Activated CD4-positive, alpha-beta T cell treated with anti-CD3 and anti-CD28 coated beads for 36 hours (primary cell): ENCODE measurements around the gene CRIP2. TPM values are rescaled to one million over a fixed set of nuclear protein-coding genes. Genes with fewer than 3 reads are reported as not detected.

ENCODE experiments used
- ATAC-seq: fragments of 200-7000 bp; cut with Tn5 transposase; one replicate; pipeline ENCODE4 v1.10.0; 2021; ENCODE audit warnings: mild to moderate bottlenecking, moderate library complexity
- CTCF ChIA-PET: fragments of 350-600 bp; sonication (Branson Sonifier 250); formaldehyde crosslinking; loops from one replicate; lab custom pipeline; 2021; ENCODE audit warnings: antibody characterized with exemption; lab: Charles Lee
- POLR2A ChIA-PET: fragments of 350-600 bp; sonication (Branson Sonifier 250); formaldehyde crosslinking; loops from one replicate; lab custom pipeline; 2021; ENCODE audit warnings: antibody characterized with exemption, inconsistent platforms; lab: Charles Lee
- DNase-seq: peaks from one replicate; pipeline ENCODE4 v3.0.0-alpha.2; 2020
- H3K27ac Mint-ChIP-seq: one replicate; pipeline ENCODE4 v1.8.0; 2021; ENCODE audit warnings: mixed read lengths
- H3K27me3 Mint-ChIP-seq: one replicate; pipeline ENCODE4 v1.8.0; 2021; ENCODE audit warnings: mixed read lengths
- H3K36me3 Mint-ChIP-seq: one replicate; pipeline ENCODE4 v1.8.0; 2021; ENCODE audit warnings: low read depth, mixed read lengths
- H3K4me1 Mint-ChIP-seq: one replicate; pipeline ENCODE4 v1.8.0; 2021; ENCODE audit warnings: mixed read lengths
- H3K4me3 Mint-ChIP-seq: one replicate; pipeline ENCODE4 v1.8.0; 2021; ENCODE audit warnings: mild to moderate bottlenecking, moderate library complexity, mixed read lengths
- H3K9me3 Mint-ChIP-seq: one replicate; pipeline ENCODE4 v1.8.0; 2021; ENCODE audit warnings: low read depth, mixed read lengths
- intact Hi-C, 2 experiments: fragments of 100-400 bp; cut with DNase I in 1 of 2; cut with micrococcal nuclease in 1 of 2; formaldehyde crosslinking; loops; one replicate each; pipeline versions ENCODE4 v1.14.2 to v1.15.1; 2022 to 2024; cut with DNase I, micrococcal nuclease
- total RNA-seq, 2 experiments: library from RNA; stranded (reverse); gene quantifications; one replicate each; pipeline ENCODE4 v1.2.3, GENCODE V29; 2021

Gene CRIP2
- total RNA-seq, 2 experiments from 2014 or later: 1.1 to 1.2 TPM

- no peak for DNase-seq
- Mint-ChIP-seq H3K27ac (no peak overlapping the region), H3K9me3 (no peaks in the 10 kb centered on the region), H3K4me3 (no peak overlapping the region), H3K27me3 (no peaks in the 10 kb centered on the region), H3K4me1 (peaks cover 11% of the 10 kb centered on the region), H3K36me3 (peaks cover 5% of the 10 kb centered on the region)
- ChIA-PET POLR2A (no interaction called here), CTCF (interaction anchor here (2.8 kb wide), 1 partner anchor 66 kb away, joined by 9 read pairs; no protein-coding TSS in a partner anchor)
- no peak for ATAC-seq
- intact Hi-C loops: no loop called here
Observed at GRCh38 chr14:105436402-105436801, 38.2 kb upstream of the CRIP2 start.

GRCh38 chr14:105436891-105437722 lies 37.5 kb upstream of the CRIP2 start:
- no peaks in the 10 kb centered on the region for H3K27me3 Mint-ChIP-seq
- ATAC-seq (no peak), DNase-seq (no peak)
- peaks cover 11% of the 10 kb centered on the region for H3K4me1 Mint-ChIP-seq
- no peak overlapping the region for H3K27ac Mint-ChIP-seq
- ChIA-PET CTCF (interaction anchor here (2.8 kb wide), 1 partner anchor 67 kb away, joined by 9 read pairs; no protein-coding TSS in a partner anchor), POLR2A (no interaction called here)
- no peak overlapping the region for H3K4me3 Mint-ChIP-seq
- intact Hi-C loops: no loop called here
- H3K36me3 Mint-ChIP-seq: peaks cover 7% of the 10 kb centered on the region
- no peaks in the 10 kb centered on the region for H3K9me3 Mint-ChIP-seq

GRCh38 chr14:105437723-105438500 lies 36.7 kb upstream of the CRIP2 start:
- no peaks in the 10 kb centered on the region for H3K27me3 Mint-ChIP-seq
- H3K36me3 Mint-ChIP-seq: peaks cover 8% of the 10 kb centered on the region
- H3K27ac Mint-ChIP-seq: no peak overlapping the region
- no peak for DNase-seq
- ChIA-PET POLR2A (interaction anchor here (0.7 kb wide), 1 partner anchor 86 kb away, joined by 4 read pairs; no protein-coding TSS in a partner anchor), CTCF (no interaction called here)
- no peak overlapping the region for H3K4me3 Mint-ChIP-seq
- H3K9me3 Mint-ChIP-seq: no peaks in the 10 kb centered on the region
- peaks cover 11% of the 10 kb centered on the region for H3K4me1 Mint-ChIP-seq
- ATAC-seq: no peak
- intact Hi-C loops: no loop called here

- no peaks in the 10 kb centered on the region for H3K27me3 Mint-ChIP-seq
- H3K9me3 Mint-ChIP-seq: no peaks in the 10 kb centered on the region
- no peak overlapping the region for H3K27ac Mint-ChIP-seq
- no peak for ATAC-seq
- H3K4me1 Mint-ChIP-seq: peaks cover 11% of the 10 kb centered on the region
- intact Hi-C loops: no loop called here
- no peak overlapping the region for H3K4me3 Mint-ChIP-seq
- POLR2A ChIA-PET: no interaction called here
- CTCF ChIA-PET: interaction anchor here (0.7 kb wide), 1 partner anchor 319 kb away, joined by 3 read pairs; no protein-coding TSS in a partner anchor
- DNase-seq: no peak
- H3K36me3 Mint-ChIP-seq: peaks cover 12% of the 10 kb centered on the region
Observed at GRCh38 chr14:105439179-105439578, 35.4 kb upstream of the CRIP2 start.

GRCh38 chr14:105439710-105440553 lies 34.7 kb upstream of the CRIP2 start:
- intact Hi-C loops: no loop called here
- Mint-ChIP-seq H3K27ac (no peak overlapping the region), H3K27me3 (no peaks in the 10 kb centered on the region), H3K4me1 (peaks cover 8% of the 10 kb centered on the region), H3K9me3 (no peaks in the 10 kb centered on the region), H3K4me3 (no peak overlapping the region), H3K36me3 (peaks cover 9% of the 10 kb centered on the region)
- ATAC-seq (no peak), DNase-seq (no peak)
- ChIA-PET POLR2A (no interaction called here), CTCF (no interaction called here)

GRCh38 chr14:105440554-105440900 lies 34.1 kb upstream of the CRIP2 start:
- H3K9me3 Mint-ChIP-seq: no peaks in the 10 kb centered on the region
- intact Hi-C loops: no loop called here
- peaks cover 8% of the 10 kb centered on the region for H3K36me3 Mint-ChIP-seq
- no peak overlapping the region for H3K4me3 Mint-ChIP-seq
- CTCF ChIA-PET: no interaction called here
- H3K27ac Mint-ChIP-seq: no peak overlapping the region
- peaks cover 5% of the 10 kb centered on the region for H3K4me1 Mint-ChIP-seq
- POLR2A ChIA-PET: no interaction called here
- no peak for DNase-seq
- ATAC-seq: no peak
- H3K27me3 Mint-ChIP-seq: no peaks in the 10 kb centered on the region

GRCh38 chr14:105440992-105441391 lies 33.6 kb upstream of the CRIP2 start:
- ATAC-seq (no peak), DNase-seq (no peak)
- H3K36me3 Mint-ChIP-seq: peaks cover 8% of the 10 kb centered on the region
- H3K27ac Mint-ChIP-seq: no peak overlapping the region
- no peaks in the 10 kb centered on the region for H3K27me3 Mint-ChIP-seq
- ChIA-PET POLR2A (no interaction called here), CTCF (no interaction called here)
- H3K4me3 Mint-ChIP-seq: no peak overlapping the region
- peaks cover 2% of the 10 kb centered on the region for H3K4me1 Mint-ChIP-seq
- H3K9me3 Mint-ChIP-seq: no peaks in the 10 kb centered on the region
- intact Hi-C loops: no loop called here

- DNase-seq (no peak), ATAC-seq (no peak)
- ChIA-PET POLR2A (no interaction called here), CTCF (no interaction called here)
- Mint-ChIP-seq H3K27ac (no peak overlapping the region), H3K4me3 (no peak overlapping the region), H3K4me1 (no peaks in the 10 kb centered on the region), H3K36me3 (peaks cover 7% of the 10 kb centered on the region), H3K27me3 (no peaks in the 10 kb centered on the region), H3K9me3 (no peaks in the 10 kb centered on the region)
- intact Hi-C loops: no loop called here
Observed at GRCh38 chr14:105442125-105442524, 32.5 kb upstream of the CRIP2 start.

GRCh38 chr14:105442834-105443233 lies 31.8 kb upstream of the CRIP2 start:
- Mint-ChIP-seq H3K27ac (no peak overlapping the region), H3K9me3 (no peaks in the 10 kb centered on the region)

GRCh38 chr14:105444859-105445258 lies 29.8 kb upstream of the CRIP2 start:
- intact Hi-C loops: no loop called here

More at GRCh38 chr14:105442834-105443233, 31.8 kb upstream of the CRIP2 start:
- no peaks in the 10 kb centered on the region for H3K27me3 Mint-ChIP-seq
- no peaks in the 10 kb centered on the region for H3K4me1 Mint-ChIP-seq
- ChIA-PET POLR2A (no interaction called here), CTCF (no interaction called here)
- intact Hi-C loops: no loop called here
- H3K36me3 Mint-ChIP-seq: peaks cover 7% of the 10 kb centered on the region
- no peak for ATAC-seq
- H3K4me3 Mint-ChIP-seq: no peak overlapping the region
- DNase-seq: no peak

GRCh38 chr14:105445290-105445689 lies 29.3 kb upstream of the CRIP2 start:
- Mint-ChIP-seq H3K27ac (no peak overlapping the region), H3K4me1 (no peaks in the 10 kb centered on the region), H3K27me3 (no peaks in the 10 kb centered on the region), H3K9me3 (no peaks in the 10 kb centered on the region), H3K36me3 (peaks cover 7% of the 10 kb centered on the region), H3K4me3 (no peak overlapping the region)
- intact Hi-C loops: no loop called here
- CTCF ChIA-PET: no interaction called here
- POLR2A ChIA-PET: no interaction called here
- no peak for ATAC-seq
- no peak for DNase-seq

More at GRCh38 chr14:105444859-105445258, 29.8 kb upstream of the CRIP2 start:
- CTCF ChIA-PET: interaction anchor here (0.7 kb wide), 1 partner anchor 107 kb away, joined by 3 read pairs; no protein-coding TSS in a partner anchor
- H3K27ac Mint-ChIP-seq: no peak overlapping the region
- peaks cover 7% of the 10 kb centered on the region for H3K36me3 Mint-ChIP-seq
- H3K27me3 Mint-ChIP-seq: no peaks in the 10 kb centered on the region
- H3K4me3 Mint-ChIP-seq: no peak overlapping the region
- H3K4me1 Mint-ChIP-seq: no peaks in the 10 kb centered on the region
- DNase-seq (no peak), ATAC-seq (no peak)
- POLR2A ChIA-PET: no interaction called here
- no peaks in the 10 kb centered on the region for H3K9me3 Mint-ChIP-seq
